Right atrium auricular region (tissue), 2 donors: ENCODE measurements around the gene ZNF521. TPM values are rescaled to one million over a fixed set of nuclear protein-coding genes. Genes with fewer than 3 reads are reported as not detected.

ENCODE experiments used
- DNase-seq: peaks from one replicate; pipeline ENCODE4 v3.0.0-alpha.2; 2019; ENCODE audit warnings: low spot score
- H3K27ac ChIP-seq, 2 donors: fragments of 200-600 bp; sonication (generic); 1 replicate in 1 of 2; 2 replicates in 1 of 2; pipeline ENCODE4 v1.5.1; 2016 to 2019
- H3K27me3 ChIP-seq, 2 donors: fragments of 200-600 bp; sonication (generic); one replicate each; pipeline versions ENCODE4 v1.5.1 to v1.6.0; 2017 to 2019
- H3K36me3 ChIP-seq: fragments of 200-600 bp; sonication (generic); one replicate; pipeline ENCODE4 v1.5.1; 2016
- H3K4me1 ChIP-seq, 2 donors: fragments of 200-600 bp; sonication (generic); one replicate each; pipeline versions ENCODE4 v1.5.1 to v1.6.0; 2017 to 2019
- H3K4me3 ChIP-seq, 2 donors: fragments of 200-600 bp; sonication (generic); 1 replicate in 1 of 2; 2 replicates in 1 of 2; pipeline ENCODE4 v1.5.1; 2017 to 2019; ENCODE audit warnings: mild to moderate bottlenecking in 1 of 2, moderate library complexity in 1 of 2
- H3K9me3 ChIP-seq, 2 donors: fragments of 200-600 bp; sonication (generic); one replicate each; pipeline ENCODE4 v1.5.1; 2019
- total RNA-seq, 2 donors: library from RNA; depleted of rRNA; stranded (reverse); fragments of >200 nt; gene quantifications; one replicate each; pipeline ENCODE4 v1.1.0, GENCODE V29; 2016
- TF ChIP-seq, protein P1 (sequence below), 2 donors: fragments of 200-600 bp; sonication (generic); IDR thresholded peaks; one replicate each; pipeline ENCODE4 v1.5.1; 2019; ENCODE audit warnings: antibody characterized with exemption in 2 of 2

ZNF521 gene
- total RNA-seq, 2 donors from 2014 or later, result 36.1 to 37.5 TPM

DNA sequence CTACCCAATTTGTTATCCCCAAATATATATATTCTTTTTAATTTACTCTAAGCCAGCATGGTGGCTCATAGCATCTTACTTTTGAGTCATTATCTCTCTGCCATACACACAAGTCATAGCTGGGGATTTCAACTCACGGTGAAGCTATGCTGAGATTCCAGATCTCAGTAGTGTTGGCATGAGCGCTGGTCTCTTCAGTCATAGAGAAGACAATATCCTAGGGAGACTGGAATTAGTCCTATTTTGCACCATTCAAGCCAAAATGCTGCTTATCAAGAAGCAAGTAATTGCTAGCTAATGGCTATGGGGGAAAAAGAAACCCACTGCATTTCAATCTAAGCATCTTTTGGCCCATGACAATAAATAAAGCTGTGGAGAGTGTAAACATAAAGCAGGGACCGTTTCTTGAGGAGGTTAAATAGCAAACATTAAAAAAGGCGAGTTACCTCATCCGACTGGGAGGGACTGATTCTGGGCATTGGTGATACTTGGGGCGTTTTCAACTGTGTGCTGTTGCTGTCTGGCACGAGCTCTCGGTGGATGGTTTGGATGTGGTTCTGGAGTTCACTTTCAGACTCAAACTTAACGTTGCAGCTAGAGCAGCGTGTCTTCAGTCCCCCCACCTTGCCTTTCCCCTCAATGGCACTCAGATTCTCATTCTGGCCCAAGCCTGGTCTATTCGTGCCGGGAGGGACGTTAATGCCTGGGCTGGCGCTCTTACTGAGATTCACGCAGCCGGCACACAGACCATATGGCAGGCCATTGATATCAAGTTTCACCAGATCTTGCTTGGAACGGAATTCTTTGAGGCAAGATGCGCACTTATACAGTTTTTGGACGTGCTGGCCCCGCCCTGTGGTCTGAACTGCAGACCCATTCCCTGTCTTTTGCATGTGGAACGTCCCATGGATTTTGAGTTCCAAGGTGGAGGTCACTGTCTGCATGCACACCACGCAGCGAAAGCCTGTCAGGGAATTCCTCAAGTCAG is 127.8 kb downstream of the ZNF521 start:
- peaks cover 21% of the 10 kb centered on the region for H3K36me3 ChIP-seq
- DNase-seq, result no peak
- H3K27ac ChIP-seq, result peak overlapping the region in 1 of 2 donors; percentile 67
- no peaks in the 10 kb centered on the region for H3K9me3 ChIP-seq
- H3K4me3 ChIP-seq, result no peak overlapping the region
- no peaks in the 10 kb centered on the region for H3K27me3 ChIP-seq
- TF ChIP-seq, protein P1, sequence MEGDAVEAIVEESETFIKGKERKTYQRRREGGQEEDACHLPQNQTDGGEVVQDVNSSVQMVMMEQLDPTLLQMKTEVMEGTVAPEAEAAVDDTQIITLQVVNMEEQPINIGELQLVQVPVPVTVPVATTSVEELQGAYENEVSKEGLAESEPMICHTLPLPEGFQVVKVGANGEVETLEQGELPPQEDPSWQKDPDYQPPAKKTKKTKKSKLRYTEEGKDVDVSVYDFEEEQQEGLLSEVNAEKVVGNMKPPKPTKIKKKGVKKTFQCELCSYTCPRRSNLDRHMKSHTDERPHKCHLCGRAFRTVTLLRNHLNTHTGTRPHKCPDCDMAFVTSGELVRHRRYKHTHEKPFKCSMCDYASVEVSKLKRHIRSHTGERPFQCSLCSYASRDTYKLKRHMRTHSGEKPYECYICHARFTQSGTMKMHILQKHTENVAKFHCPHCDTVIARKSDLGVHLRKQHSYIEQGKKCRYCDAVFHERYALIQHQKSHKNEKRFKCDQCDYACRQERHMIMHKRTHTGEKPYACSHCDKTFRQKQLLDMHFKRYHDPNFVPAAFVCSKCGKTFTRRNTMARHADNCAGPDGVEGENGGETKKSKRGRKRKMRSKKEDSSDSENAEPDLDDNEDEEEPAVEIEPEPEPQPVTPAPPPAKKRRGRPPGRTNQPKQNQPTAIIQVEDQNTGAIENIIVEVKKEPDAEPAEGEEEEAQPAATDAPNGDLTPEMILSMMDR (IDR thresholded peaks at IDR 0.05), result no peak
- peaks cover 0 to 26% of the 10 kb centered on the region in 2 donors for H3K4me1 ChIP-seq

DNA sequence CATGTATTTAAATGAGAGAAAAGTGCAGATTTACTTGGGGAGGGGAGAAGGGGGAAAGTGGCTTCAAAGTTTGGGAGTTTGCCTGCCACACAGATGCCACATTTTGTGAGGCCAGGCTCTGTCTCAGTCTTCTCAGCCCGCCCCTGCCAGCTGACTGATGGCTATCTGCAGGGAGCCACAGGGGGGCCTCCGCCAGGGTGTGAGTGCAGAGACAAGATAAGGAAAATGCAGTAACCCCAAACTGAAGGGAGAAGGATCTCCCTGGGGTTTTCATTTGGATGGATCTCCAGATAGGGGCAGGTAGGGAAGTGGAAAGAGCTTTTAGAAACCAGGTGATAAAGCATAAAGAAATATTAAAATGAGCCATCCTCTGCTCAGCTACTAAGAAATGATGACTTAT is 128.8 kb downstream of the ZNF521 start:
- DNase-seq, result no peak
- no peaks in the 10 kb centered on the region for H3K9me3 ChIP-seq
- H3K4me3 ChIP-seq, result no peak overlapping the region
- H3K36me3 ChIP-seq, result peaks cover 21% of the 10 kb centered on the region
- H3K4me1 ChIP-seq, result peaks cover 0 to 17% of the 10 kb centered on the region in 2 donors
- H3K27me3 ChIP-seq, result no peaks in the 10 kb centered on the region
- TF ChIP-seq, protein P1 (IDR thresholded peaks at IDR 0.05), result no peak
- peak overlapping the region in 1 of 2 donors; percentile 67 for H3K27ac ChIP-seq

DNA sequence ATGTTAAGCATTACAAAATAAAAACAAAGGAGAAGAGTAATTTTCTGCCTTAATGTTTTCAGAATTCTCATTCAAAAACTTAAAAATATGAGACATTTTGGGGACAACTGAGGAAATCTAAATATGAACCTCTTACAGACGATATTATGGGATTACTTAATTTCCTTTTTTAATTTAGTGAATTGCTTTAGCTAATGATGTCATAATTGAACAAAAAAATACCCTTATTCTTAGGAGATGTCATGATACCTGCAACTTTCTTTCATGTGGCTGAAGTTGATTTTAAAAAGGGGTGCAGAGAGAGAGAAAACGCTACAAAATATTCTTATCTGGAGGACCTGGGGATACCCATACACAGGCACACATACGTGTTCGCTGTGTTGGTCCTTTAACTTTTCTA is 129.3 kb downstream of the ZNF521 start:
- Histone ChIP-seq H3K4me1 (peaks cover 0 to 15% of the 10 kb centered on the region in 2 donors), H3K27ac (no peak overlapping the region), H3K4me3 (no peak overlapping the region), H3K36me3 (peaks cover 21% of the 10 kb centered on the region), H3K9me3 (no peaks in the 10 kb centered on the region), H3K27me3 (no peaks in the 10 kb centered on the region)
- DNase-seq, result no peak
- TF ChIP-seq, protein P1 (IDR thresholded peaks at IDR 0.05), result no peak

DNA sequence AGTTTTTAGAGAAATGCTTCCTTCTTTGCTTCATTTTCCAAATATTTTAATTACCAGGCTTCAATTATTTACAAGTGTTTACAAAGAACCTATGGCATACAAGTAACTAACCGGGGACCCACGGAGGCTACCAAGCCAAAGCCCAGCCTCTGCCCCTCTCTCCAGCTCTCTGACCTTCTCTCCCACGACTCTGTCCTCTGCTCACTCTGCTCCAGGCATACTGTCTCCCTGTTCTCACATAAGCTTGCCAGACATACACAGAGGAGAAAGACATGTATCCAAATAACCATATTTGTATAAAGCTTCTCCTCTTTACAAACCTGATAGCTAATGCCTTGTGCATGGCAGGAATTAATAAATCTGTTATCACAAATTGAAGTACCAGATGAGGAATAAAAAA is 141.3 kb downstream of the ZNF521 start:
- Histone ChIP-seq H3K4me1 (peaks cover 0 to 18% of the 10 kb centered on the region in 2 donors), H3K4me3 (no peak overlapping the region), H3K27me3 (no peaks in the 10 kb centered on the region), H3K36me3 (no peaks in the 10 kb centered on the region), H3K9me3 (no peaks in the 10 kb centered on the region), H3K27ac (no peak overlapping the region)
- no peak for DNase-seq
- TF ChIP-seq, protein P1 (IDR thresholded peaks at IDR 0.05), result no peak

DNA sequence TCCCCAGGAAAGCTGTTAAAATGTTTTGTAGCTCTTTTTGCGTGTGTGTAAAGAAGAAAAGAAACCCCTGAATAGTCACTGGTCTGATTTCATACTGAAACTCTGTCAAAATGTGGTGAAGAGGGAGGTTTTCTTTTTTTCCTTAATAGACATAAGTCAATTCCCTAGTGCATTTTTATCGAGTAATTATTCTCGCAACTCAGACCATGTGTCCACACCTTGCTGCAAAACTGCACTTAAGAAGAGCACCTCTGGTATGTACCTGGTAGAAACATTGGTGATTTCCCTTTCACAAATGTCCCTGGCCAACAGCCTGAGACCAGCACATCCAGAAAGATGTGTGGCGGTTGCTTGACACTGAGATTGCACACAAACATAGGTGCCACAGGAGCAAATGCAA is 159.9 kb downstream of the ZNF521 start:
- Histone ChIP-seq H3K27me3 (no peaks in the 10 kb centered on the region), H3K4me1 (no peaks in the 10 kb centered on the region), H3K9me3 (no peaks in the 10 kb centered on the region), H3K4me3 (no peak overlapping the region), H3K27ac (no peak overlapping the region), H3K36me3 (no peaks in the 10 kb centered on the region)
- TF ChIP-seq, protein P1 (IDR thresholded peaks at IDR 0.05), result no peak
- DNase-seq, result no peak
